HAP-1 (cell line): ENCODE data around the gene SPATA3.
"Not testable (repeated sequence)": the region's sequence is repeated elsewhere in the genome, so short reads cannot be mapped to it uniquely, and the experiment has no call there.

ENCODE experiments used
- DNase-seq, 2 experiments: peaks; one replicate each; pipeline ENCODE4 v3.0.0-alpha.2; 2016 to 2020; ENCODE audit warnings: low spot score in 2 of 2
- H3K27me3 ChIP-seq: fragments of 250-450 bp; sonication (Bioruptor Pico); 2 replicates; pipeline ENCODE4 v1.5.1; 2020; ENCODE audit warnings: low read depth, mild to moderate bottlenecking, moderate library complexity
- H3K36me3 ChIP-seq: fragments of 250-450 bp; sonication (Bioruptor Pico); replicated peaks from 2 replicates; pipeline ENCODE4 v1.5.1; 2020; ENCODE audit warnings: mild to moderate bottlenecking
- H3K4me1 ChIP-seq: fragments of 250-450 bp; sonication (Bioruptor Pico); 2 replicates; pipeline ENCODE4 v1.5.1; 2020; ENCODE audit warnings: mild to moderate bottlenecking
- H3K4me3 ChIP-seq: fragments of 250-450 bp; sonication (Bioruptor Pico); 2 replicates; pipeline ENCODE4 v1.5.1; 2020; ENCODE audit warnings: mild to moderate bottlenecking, moderate library complexity
- H3K9me3 ChIP-seq: fragments of 250-450 bp; sonication (Bioruptor Pico); 2 replicates; pipeline ENCODE4 v1.5.1; 2020; ENCODE audit warnings: mild to moderate bottlenecking, moderate library complexity
- in situ Hi-C: fragments of 300-500 bp; cut with MboI; formaldehyde crosslinking; loops from 3 replicates; pipeline ENCODE4 v1.14.3; 2020; ENCODE audit warnings: low sequenced_read_pairs, inconsistent platforms, mixed read lengths

SPATA3 gene

DNA sequence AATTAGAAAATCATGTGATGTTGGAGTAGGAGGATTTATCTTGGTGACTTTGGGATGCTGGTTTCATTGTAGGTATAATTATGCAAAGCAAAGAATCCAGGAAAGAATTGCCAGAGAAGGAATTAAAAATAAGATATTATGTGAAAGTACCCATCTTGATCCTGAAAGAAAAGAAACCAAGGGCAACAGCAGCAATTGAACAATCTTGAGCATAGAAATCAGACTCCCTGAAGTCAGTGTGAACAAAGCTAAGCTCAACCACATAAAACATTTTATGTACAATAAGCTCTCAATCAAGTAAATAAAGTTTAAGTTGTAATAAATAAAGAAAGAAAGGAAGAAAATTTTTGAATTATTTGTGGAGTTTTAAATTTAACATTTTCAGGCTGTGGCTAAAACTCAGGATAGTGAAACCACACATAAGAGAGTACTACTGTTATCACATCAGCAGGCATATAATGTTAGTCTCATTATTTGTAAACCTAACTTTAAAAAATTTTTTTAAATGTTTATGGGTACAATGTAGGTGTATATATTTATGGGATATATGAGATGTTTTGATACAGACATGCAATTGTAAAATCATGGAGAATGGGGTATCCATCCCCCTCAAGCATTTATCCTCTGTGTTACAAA, 38.0 kb upstream of the SPATA3 start:
- Histone ChIP-seq H3K27me3 (no peaks in the 10 kb centered on the region), H3K9me3 (peaks cover 2% of the 10 kb centered on the region; the same call in 1 of the 2 replicates), H3K4me3 (peak overlapping the region; percentile 28), H3K36me3 (no peaks in the 10 kb centered on the region), H3K4me1 (peaks cover 35% of the 10 kb centered on the region)
- peak in 1 of 2 experiments; percentile 22 for DNase-seq
- in situ Hi-C loops = no loop called here

- no peak for DNase-seq
- H3K27me3 ChIP-seq = no peaks in the 10 kb centered on the region
- in situ Hi-C loops = no loop called here
- H3K4me1 ChIP-seq = peaks cover 35% of the 10 kb centered on the region
- H3K9me3 ChIP-seq = no peaks in the 10 kb centered on the region
- no peak overlapping the region for H3K4me3 ChIP-seq
- H3K36me3 ChIP-seq = no peaks in the 10 kb centered on the region
Observed at GRCh38 chr2:230958820-230959756, 36.8 kb upstream of the SPATA3 start.

- Histone ChIP-seq H3K27me3 (no peaks in the 10 kb centered on the region), H3K4me3 (no peak overlapping the region), H3K4me1 (peaks cover 28% of the 10 kb centered on the region), H3K36me3 (no peaks in the 10 kb centered on the region), H3K9me3 (no peaks in the 10 kb centered on the region)
- DNase-seq = no peak
- in situ Hi-C loops = no loop called here
Observed at GRCh38 chr2:230960026-230960425, 35.9 kb upstream of the SPATA3 start.

- in situ Hi-C loops = no loop called here
- DNase-seq = no peak
- H3K27me3 ChIP-seq = no peaks in the 10 kb centered on the region
Observed at GRCh38 chr2:230961091-230961491, 34.8 kb upstream of the SPATA3 start.

GRCh38 chr2:230964136-230964730, 31.7 kb upstream of the SPATA3 start:
- in situ Hi-C loops = no loop called here
- Histone ChIP-seq H3K36me3 (no peaks in the 10 kb centered on the region), H3K27me3 (no peaks in the 10 kb centered on the region), H3K4me3 (no peak overlapping the region), H3K9me3 (no peaks in the 10 kb centered on the region), H3K4me1 (no peaks in the 10 kb centered on the region; the same call in 1 of the 2 replicates)
- DNase-seq = no peak

More at GRCh38 chr2:230961091-230961491, 34.8 kb upstream of the SPATA3 start:
- H3K4me3 ChIP-seq = no peak overlapping the region
- peaks cover 21% of the 10 kb centered on the region for H3K4me1 ChIP-seq
- no peaks in the 10 kb centered on the region for H3K9me3 ChIP-seq
- H3K36me3 ChIP-seq = no peaks in the 10 kb centered on the region

DNA sequence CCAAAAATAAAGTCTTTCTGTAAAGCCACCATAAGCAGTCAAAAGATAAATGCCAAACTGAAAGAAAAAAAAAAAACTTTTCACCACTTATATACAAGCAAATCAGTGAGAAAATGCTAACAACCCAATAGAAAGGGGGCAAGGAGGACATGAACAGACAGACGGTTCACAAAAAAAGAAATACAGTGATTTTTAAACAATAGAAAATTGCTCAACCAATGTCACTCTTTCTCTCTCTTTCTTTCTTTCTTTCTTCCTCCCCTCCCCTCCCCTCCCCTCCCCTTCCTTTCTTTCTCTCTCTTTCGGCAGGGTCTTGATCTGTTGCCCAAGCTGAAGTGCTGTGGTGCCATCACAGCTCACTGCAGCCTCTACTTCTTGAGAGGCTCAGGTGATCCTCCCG, 28.8 kb upstream of the SPATA3 start:
- H3K4me1 ChIP-seq = no peaks in the 10 kb centered on the region; the same call in 1 of the 2 replicates
- no peaks in the 10 kb centered on the region for H3K27me3 ChIP-seq
- H3K4me3 ChIP-seq = no peak overlapping the region
- DNase-seq = no peak
- no peaks in the 10 kb centered on the region for H3K9me3 ChIP-seq
- no peaks in the 10 kb centered on the region for H3K36me3 ChIP-seq
- in situ Hi-C loops = no loop called here

DNA sequence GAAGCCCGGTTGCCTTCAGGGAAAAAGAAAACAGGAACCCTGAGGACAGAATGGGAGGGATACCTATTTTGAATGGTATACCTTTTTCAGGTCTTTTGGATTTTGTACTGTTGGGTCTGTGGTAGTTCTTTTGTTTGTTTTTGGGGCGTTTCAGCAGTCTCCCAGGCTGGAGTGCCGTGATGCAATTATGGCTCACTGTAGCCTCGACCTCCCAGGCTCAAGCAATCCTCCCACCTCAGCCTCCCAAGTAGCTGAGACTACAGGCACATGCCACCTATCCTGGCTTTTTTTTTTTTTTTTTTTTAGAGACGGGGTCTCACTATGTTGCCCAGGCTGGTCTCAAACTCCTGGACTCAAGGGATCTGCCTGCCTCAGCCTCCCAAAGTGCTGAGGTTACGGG, 27.6 kb upstream of the SPATA3 start:
- H3K27me3 ChIP-seq, H3K4me3 ChIP-seq, H3K36me3 ChIP-seq, in situ Hi-C loops, H3K9me3 ChIP-seq, DNase-seq, H3K4me1 ChIP-seq: not testable (repeated sequence)

- no peaks in the 10 kb centered on the region; the same call in 1 of the 2 replicates for H3K4me1 ChIP-seq
- H3K9me3 ChIP-seq = no peaks in the 10 kb centered on the region
- no peaks in the 10 kb centered on the region for H3K36me3 ChIP-seq
- no peak for DNase-seq
- no peaks in the 10 kb centered on the region for H3K27me3 ChIP-seq
- in situ Hi-C loops = no loop called here
- H3K4me3 ChIP-seq = no peak overlapping the region
Observed at GRCh38 chr2:230968921-230969658, 26.8 kb upstream of the SPATA3 start.

DNA sequence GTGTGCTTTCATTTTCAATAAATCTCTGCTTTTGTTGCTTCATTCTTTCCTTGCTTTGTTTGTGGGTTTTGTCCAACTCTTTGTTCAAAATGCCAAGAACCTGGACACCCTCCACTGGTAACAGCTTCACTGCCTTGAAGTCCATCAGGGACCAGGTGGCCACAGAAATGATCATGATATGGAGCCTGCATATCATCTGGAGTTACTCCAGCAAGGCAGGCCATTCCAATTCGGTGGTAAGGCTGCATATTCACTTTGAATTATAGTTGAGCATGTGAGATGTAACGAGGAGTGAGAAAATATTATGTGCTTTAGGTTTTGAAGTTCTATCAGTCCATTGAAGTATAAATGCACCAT, 26.3 kb upstream of the SPATA3 start:
- in situ Hi-C loops = no loop called here
- Histone ChIP-seq H3K36me3 (no peaks in the 10 kb centered on the region), H3K4me3 (no peak overlapping the region), H3K9me3 (no peaks in the 10 kb centered on the region), H3K27me3 (no peaks in the 10 kb centered on the region), H3K4me1 (no peaks in the 10 kb centered on the region; the same call in 1 of the 2 replicates)
- DNase-seq = no peak

GRCh38 chr2:230972046-230972445, 23.9 kb upstream of the SPATA3 start:
- no peaks in the 10 kb centered on the region for H3K4me1 ChIP-seq
- no peaks in the 10 kb centered on the region for H3K9me3 ChIP-seq
- H3K36me3 ChIP-seq = no peaks in the 10 kb centered on the region
- in situ Hi-C loops = no loop called here
- no peak for DNase-seq
- H3K4me3 ChIP-seq = no peak overlapping the region
- H3K27me3 ChIP-seq = no peaks in the 10 kb centered on the region; the same call in 1 of the 2 replicates

DNA sequence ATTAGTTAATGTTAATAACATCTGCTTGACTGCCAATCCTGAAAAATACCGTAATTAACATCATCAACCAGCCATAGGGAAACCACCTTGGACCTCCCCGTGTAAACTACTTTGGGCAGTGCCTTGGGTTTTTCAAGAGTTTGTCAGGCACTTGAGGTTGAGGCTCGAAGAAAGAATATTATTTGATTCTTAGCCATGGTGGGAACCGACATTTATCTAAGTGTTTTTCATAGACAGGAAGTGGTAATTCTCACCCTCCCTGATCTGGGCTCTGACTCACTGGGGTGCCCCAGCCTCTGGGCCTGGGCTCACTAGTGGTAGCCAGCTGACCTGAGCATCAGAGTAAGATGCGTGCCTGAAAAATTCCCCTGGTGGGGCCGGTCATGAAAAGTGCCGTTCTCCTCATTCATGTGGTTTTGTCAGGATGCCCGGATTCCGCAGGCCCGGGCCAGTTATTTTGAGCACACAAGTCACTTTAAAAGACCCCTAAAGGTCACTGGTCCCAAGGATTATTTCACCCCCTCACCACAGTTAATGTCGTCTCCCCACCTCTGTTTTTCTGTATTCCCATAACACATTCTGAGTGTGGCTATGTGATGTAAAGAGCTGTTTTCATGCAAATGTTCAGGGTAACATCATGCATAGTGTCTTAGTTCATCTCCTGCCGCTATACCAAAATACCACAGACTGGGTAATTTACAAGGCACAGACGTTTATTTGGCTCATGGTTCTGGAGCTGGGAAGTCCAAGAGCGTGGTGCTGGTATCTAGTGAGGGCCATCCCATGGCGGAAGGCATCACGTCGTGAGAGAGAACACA, 21.6 kb upstream of the SPATA3 start:
- DNase-seq = no peak
- Histone ChIP-seq H3K27me3 (no peaks in the 10 kb centered on the region; the same call in 1 of the 2 replicates), H3K9me3 (no peaks in the 10 kb centered on the region), H3K4me1 (no peaks in the 10 kb centered on the region), H3K36me3 (no peaks in the 10 kb centered on the region), H3K4me3 (no peak overlapping the region)
- in situ Hi-C loops = no loop called here

DNA sequence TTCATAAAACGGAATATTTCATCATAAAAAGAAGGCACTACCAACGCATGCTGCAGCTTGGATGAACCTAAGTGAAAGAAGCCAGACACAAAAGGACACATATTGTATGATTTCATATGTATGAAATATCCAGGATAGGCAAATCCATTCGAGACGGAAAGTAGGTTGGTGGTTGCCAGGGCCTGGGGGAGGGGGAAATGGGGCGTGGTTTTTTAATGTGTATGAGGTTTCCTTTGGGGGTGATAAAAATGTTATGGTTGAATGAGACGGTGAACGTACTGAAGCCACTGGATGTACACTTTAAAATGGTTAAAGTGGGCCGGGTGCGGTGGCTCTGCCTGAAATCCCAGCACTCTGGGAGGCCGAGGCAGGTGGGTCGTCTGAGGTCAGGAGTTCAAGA, 20.0 kb upstream of the SPATA3 start:
- Histone ChIP-seq H3K9me3 (no peaks in the 10 kb centered on the region), H3K36me3 (no peaks in the 10 kb centered on the region), H3K4me1 (peaks cover 3% of the 10 kb centered on the region; the same call in 1 of the 2 replicates), H3K27me3 (no peaks in the 10 kb centered on the region; the same call in 1 of the 2 replicates), H3K4me3 (no peak overlapping the region)
- in situ Hi-C loops = no loop called here
- no peak for DNase-seq
